ENCODE measurements around the gene OSBPL5. TPM values are rescaled to one million over a fixed set of nuclear protein-coding genes. Genes with fewer than 3 reads are reported as not detected.

OSBPL5 gene
- total RNA-seq, 4 donors from 2014 or later: 14.1 to 67.6 (median 31.8) TPM

DNA sequence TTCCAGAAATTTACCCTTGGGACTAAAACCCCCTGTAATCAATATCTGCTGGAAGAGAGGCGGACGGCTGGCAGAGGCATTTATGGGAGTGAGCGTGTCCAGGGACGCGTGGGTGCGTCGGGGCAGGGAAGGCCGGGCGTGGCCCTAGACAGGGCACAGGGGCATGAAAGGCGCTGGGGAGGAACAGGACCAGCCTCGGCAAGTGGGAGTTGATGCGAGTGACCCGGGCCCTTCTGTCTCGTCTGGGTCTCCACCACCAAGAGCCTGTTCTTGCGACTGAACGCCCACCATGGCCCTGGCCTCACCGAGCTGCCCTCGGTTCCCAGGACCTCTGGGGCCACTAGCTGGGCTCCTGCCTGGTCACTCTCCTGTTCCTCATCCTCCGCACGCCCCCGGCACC, 17.5 kb downstream of the OSBPL5 start:
- no peak for TF ChIP-seq CTCF (IDR thresholded peaks at IDR 0.05)
- DNase-seq (ENCODE audit: low spot score) (no peak), ATAC-seq (ENCODE audit: low FRiP score) (no peak)

- ATAC-seq (ENCODE audit: low FRiP score) (no peak), DNase-seq (ENCODE audit: low spot score) (no peak)
- no peak for TF ChIP-seq CTCF (IDR thresholded peaks at IDR 0.05)
Observed at GRCh38 chr11:3147257-3147619, 17.9 kb downstream of the OSBPL5 start.

DNA sequence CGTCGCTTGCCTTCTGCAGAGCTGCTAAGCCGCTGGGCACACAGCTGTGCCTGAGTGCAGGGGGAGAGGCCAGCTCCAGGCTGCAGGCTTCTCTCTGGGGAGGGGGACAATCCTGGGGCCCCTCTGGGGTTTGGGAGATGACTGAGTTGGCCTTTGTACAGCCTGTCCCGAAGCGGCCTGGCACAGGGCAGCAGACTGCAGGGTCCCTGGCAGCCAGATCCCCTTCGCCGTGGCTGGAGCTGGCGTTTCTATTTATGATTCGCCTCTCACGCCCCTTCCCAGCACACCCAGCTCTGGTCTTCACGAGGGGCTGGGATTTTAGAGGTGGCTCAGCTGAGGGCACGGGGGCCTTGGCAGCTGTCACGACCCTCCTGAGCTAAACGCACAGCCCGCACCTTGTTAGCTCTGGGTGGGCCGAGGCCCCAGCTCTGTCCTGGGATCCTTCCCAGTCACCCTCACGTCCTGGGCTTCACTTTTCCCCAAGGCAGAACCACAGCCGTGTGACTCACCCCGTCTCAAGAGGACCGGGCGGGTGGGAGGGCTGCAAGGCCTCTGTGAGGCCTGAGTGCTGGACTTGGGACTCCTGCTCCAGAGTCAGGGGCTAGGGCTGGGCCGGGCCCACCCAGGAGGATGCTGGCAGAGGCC, 18.4 kb downstream of the OSBPL5 start:
- no peak for TF ChIP-seq CTCF (IDR thresholded peaks at IDR 0.05)
- no peak for ATAC-seq (ENCODE audit: low FRiP score)
- DNase-seq (ENCODE audit: low spot score): no peak

- DNase-seq (ENCODE audit: low spot score) (no peak), ATAC-seq (ENCODE audit: low FRiP score) (no peak)
- no peak for TF ChIP-seq CTCF (IDR thresholded peaks at IDR 0.05)
Observed at GRCh38 chr11:3145206-3145520, 19.9 kb downstream of the OSBPL5 start.

DNA sequence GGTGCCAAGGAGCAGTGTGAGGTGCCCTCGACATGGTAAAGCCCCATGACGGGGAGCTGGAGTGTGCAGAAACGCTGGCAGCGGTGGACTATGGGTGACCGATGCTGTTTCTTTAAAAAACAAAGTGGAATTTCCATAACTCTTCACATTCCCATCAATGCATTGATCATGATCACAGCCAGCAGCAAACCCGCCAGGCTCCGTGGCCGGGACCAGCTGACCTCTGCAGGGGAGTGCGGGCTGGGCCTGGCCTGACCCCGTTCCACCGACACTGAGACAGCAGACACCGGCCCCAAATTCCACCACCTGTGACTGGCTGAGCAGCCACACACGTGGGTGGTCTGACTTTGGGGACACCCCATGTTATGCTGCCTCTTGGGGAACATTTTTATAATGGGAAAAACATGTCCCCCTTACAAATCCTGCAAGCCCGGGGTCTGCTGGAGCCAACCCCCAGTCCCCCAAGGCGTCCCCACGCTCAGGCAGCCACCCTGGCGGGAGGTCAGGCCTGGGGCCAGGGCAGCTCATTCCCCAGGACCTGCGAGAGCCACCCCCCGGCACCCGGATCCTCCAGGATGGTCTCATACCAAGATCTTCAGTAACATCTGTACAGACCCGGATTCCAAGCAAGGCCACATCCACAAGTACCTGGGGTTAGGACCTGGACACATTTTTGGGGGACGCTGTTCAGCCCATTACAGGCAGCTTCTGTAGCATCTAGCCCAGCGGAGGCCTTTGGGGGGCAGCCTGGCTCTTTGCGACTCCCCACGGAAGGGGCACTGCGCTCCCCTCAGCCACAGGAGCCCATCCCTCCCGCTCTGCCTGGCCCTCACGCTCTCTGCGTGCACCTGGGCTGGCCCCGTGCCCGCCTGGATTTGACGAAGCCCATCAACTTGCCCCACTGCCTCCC, 20.6 kb downstream of the OSBPL5 start:
- TF ChIP-seq CTCF (IDR thresholded peaks at IDR 0.05): no peak
- DNase-seq (ENCODE audit: low spot score): no peak
- ATAC-seq (ENCODE audit: low FRiP score): no peak

DNA sequence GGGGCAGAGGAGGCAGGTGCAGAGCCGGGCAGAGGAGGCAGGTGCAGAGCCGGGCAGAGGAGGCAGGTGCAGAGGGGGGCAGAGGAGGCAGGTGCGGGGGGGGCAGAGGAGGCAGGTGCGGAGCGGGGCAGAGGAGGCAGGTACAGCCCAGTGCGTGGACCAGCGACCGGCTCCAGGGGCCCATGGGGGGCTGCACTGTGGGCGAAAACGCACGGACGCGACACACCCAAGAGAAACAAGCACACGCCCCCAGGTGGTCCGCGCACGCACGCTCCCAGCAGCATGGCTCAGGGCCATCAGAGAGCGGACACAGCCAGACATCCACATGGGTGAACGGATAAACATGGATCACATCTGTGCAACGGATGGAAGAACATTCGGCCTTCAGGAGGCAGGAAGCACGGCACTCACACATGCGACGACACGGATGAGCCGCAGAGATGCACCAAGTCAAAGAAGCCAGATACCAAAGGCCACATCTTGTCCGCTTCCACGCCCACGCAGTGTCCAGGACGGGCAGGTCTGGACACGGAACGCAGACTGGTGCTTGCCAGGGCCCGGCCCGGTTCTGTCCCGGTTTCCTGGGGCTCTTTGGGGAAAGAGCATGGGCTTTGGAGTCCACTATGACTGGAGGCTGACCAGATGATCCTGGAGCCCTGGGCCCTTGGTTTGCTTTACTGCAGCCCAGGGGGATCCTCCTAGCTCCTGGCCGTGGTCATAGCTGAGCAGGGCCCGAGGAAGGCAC, 21.8 kb downstream of the OSBPL5 start:
- DNase-seq (ENCODE audit: low spot score): no peak
- ATAC-seq (ENCODE audit: low FRiP score): no peak
- TF ChIP-seq CTCF (IDR thresholded peaks at IDR 0.05): no peak

All from omental fat pad (tissue), 4 donors.